Activated CD4-positive, alpha-beta T cell treated with anti-CD3 and anti-CD28 coated beads, Interleukin-2, amount 50 U/mL, for 1 hour (primary cell): Measurements from ENCODE around the gene PMEPA1.

Experiments used
- DNase-seq: peaks from one replicate; pipeline ENCODE4 v3.0.0-alpha.2; 2020

The PMEPA1 gene

DNA sequence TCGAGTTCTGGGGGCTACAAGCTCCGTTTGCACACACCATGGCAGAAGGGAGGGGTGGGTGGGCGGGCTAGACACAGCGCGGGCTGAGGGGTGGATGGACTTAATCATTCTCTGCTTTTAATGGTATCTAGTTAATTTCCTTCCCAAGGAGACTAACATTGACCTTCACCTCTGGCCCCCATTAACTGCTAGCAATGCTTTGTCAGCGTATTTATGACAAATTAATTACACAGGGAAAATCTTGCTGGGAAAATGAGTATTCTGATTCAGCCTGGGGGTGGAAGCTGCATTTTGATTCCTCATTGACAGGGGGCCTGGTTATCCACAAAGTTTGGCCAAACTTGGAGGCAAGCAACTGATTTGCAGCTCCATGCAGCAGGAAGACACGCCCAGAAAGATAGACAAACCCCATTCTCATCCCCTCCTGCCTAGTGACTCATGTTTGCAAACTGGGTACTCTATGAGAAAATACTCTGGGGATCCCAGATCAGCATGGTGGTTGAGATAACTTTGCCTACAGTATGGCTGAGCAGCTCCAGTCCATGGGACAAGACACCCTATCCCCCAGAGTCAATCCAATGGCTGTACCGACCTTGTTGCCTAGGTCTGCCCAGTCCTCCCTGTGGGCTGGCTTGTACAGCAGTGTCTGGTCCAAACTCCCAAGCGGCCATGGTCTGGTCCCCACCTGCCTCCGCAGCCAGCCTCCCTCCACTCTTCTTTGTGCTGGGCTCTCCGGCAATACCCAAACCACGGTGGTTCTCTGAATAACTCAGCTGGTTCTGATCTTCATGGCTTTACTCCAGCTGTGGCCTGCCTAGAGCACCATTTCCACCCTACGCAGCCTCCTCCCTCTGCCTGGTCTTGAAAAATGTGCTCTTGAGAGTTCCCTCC is 109.2 kb downstream of the PMEPA1 start:
- no peak for DNase-seq

GRCh38 chr20:57598491-57598890 is 111.3 kb downstream of the PMEPA1 start:
- DNase-seq = no peak
